Liver (tissue), 9 donors: ENCODE data around the gene KCNK16. TPM values are rescaled to one million over a fixed set of nuclear protein-coding genes. Genes with fewer than 3 reads are reported as not detected.

ENCODE experiments used
- DNase-seq: peaks from one replicate; pipeline ENCODE4 v3.0.0-alpha.2; 2017; ENCODE audit warnings: low spot score
- H3K27ac ChIP-seq, 2 donors: one replicate each; pipeline ENCODE4 v1.7.0; 2013; ENCODE audit warnings: inconsistent platforms in 2 of 2, low read length in 2 of 2, control low read depth in 1 of 2, low read depth in 1 of 2, mild to moderate bottlenecking in 1 of 2
- H3K27me3 ChIP-seq, 4 donors: one replicate each; pipeline versions ENCODE4 v1.6.1 to v1.7.0; 2013; ENCODE audit warnings: low read length in 3 of 4, inconsistent platforms in 1 of 4, mild to moderate bottlenecking in 1 of 4, moderate library complexity in 1 of 4; ENCODE audit not compliant: control insufficient read depth in 4 of 4, insufficient read depth in 4 of 4
- H3K36me3 ChIP-seq, 4 donors: one replicate each; pipeline versions ENCODE4 v1.6.1 to v1.7.0; 2013; ENCODE audit warnings: low read length in 3 of 4, mild to moderate bottlenecking in 3 of 4, low read depth in 1 of 4, moderate library complexity in 1 of 4; ENCODE audit not compliant: control insufficient read depth in 4 of 4, insufficient read depth in 3 of 4
- H3K4me1 ChIP-seq, 4 donors: one replicate each; pipeline versions ENCODE4 v1.6.1 to v1.7.0; 2013; ENCODE audit warnings: low read length in 3 of 4, mild to moderate bottlenecking in 3 of 4, moderate library complexity in 1 of 4; ENCODE audit not compliant: control insufficient read depth in 4 of 4, insufficient read depth in 4 of 4
- H3K4me3 ChIP-seq, 3 donors: one replicate each; pipeline versions ENCODE4 v1.6.1 to v1.7.0; 2013; ENCODE audit warnings: low read length in 3 of 3, control low read depth in 1 of 3, low read depth in 1 of 3, mild to moderate bottlenecking in 1 of 3
- H3K9ac ChIP-seq, 2 donors: one replicate each; pipeline ENCODE4 v1.7.0; 2013; ENCODE audit warnings: low read length in 2 of 2, mild to moderate bottlenecking in 2 of 2, moderate library complexity in 2 of 2, control low read depth in 1 of 2, low read depth in 1 of 2
- H3K9me3 ChIP-seq, 4 donors: one replicate each; pipeline versions ENCODE4 v1.6.1 to v1.7.0; 2013; ENCODE audit warnings: low read length in 3 of 4; ENCODE audit not compliant: control insufficient read depth in 4 of 4
- EGR1 ChIP-seq, 2 donors: IDR thresholded peaks; 2 replicates each; pipeline ENCODE4 v1.6.1; 2016 to 2018; ENCODE audit warnings: antibody characterized with exemption in 2 of 2, low read depth in 2 of 2
- FOXA1 ChIP-seq: IDR thresholded peaks from 2 replicates; pipeline ENCODE4 v1.6.1; 2016; ENCODE audit warnings: antibody characterized with exemption
- FOXA2 ChIP-seq: IDR thresholded peaks from 2 replicates; pipeline ENCODE4 v1.6.1; 2016; ENCODE audit warnings: antibody characterized with exemption
- GABPA ChIP-seq, 2 donors: IDR thresholded peaks in 1 of 2; conservative IDR thresholded peaks in 1 of 2; 2 replicates each; pipeline ENCODE4 v1.6.1; 2016; ENCODE audit warnings: antibody characterized with exemption in 2 of 2, mild to moderate bottlenecking in 1 of 2, moderate library complexity in 1 of 2
- HNF4A ChIP-seq, 2 donors: conservative IDR thresholded peaks; 2 replicates each; pipeline ENCODE4 v1.6.1; 2016; ENCODE audit warnings: antibody characterized with exemption in 2 of 2, mild to moderate bottlenecking in 2 of 2
- HNF4G ChIP-seq: IDR thresholded peaks from 2 replicates; pipeline ENCODE4 v1.6.1; 2016; ENCODE audit warnings: antibody characterized with exemption
- JUND ChIP-seq, 2 donors: IDR thresholded peaks; 2 replicates each; pipeline ENCODE4 v1.6.1; 2016; ENCODE audit warnings: antibody characterized with exemption in 2 of 2
- NR2F2 ChIP-seq: IDR thresholded peaks from 2 replicates; pipeline ENCODE4 v1.6.1; 2016; ENCODE audit warnings: antibody characterized with exemption
- RAD21 ChIP-seq, 2 donors: IDR thresholded peaks; 2 replicates each; pipeline ENCODE4 v1.6.1; 2016; ENCODE audit warnings: antibody characterized with exemption in 2 of 2, mild to moderate bottlenecking in 2 of 2
- RXRA ChIP-seq, 2 donors: IDR thresholded peaks; 2 replicates each; pipeline ENCODE4 v1.6.1; 2017 to 2018; ENCODE audit warnings: antibody characterized with exemption in 2 of 2, mild to moderate bottlenecking in 1 of 2
- SP1 ChIP-seq: IDR thresholded peaks from 2 replicates; pipeline ENCODE4 v1.6.1; 2018; ENCODE audit warnings: antibody characterized with exemption, mild to moderate bottlenecking
- YY1 ChIP-seq: IDR thresholded peaks from 2 replicates; pipeline ENCODE4 v1.6.1; 2016; ENCODE audit warnings: antibody characterized with exemption, mild to moderate bottlenecking
- WGBS: extraction: QIAGEN DNeasy Blood & Tissue Kit; methylation state at CpG from one replicate; pipeline ENCODE4 v1.1.7; 2013; 5-methylcytosine and 5-hydroxymethylcytosine counted together
- polyA plus RNA-seq, 2 donors: library from polyadenylated mRNA; stranded (reverse) in 1 of 2; unstranded in 1 of 2; fragments of 200-250 nt in 1 of 2; fragments of >200 nt in 1 of 2; fragmentation: Nextera tagmentation in 1 of 2; extraction: Ambion mirVana in 1 of 2; gene quantifications; one replicate each; pipeline versions ENCODE4 v1.2.1 to v1.2.3, GENCODE V29; 2013 to 2015
- total RNA-seq, 2 donors: library from RNA; depleted of rRNA; stranded (reverse); fragments of >200 nt; gene quantifications; one replicate each; pipeline ENCODE4 v1.2.3, GENCODE V29; 2014
- TF ChIP-seq, protein P1 (sequence below): IDR thresholded peaks from 2 replicates; pipeline ENCODE4 v1.6.1; 2016; ENCODE audit warnings: antibody characterized with exemption
- TF ChIP-seq, protein P2 (sequence below): IDR thresholded peaks from 2 replicates; pipeline ENCODE4 v1.6.1; 2016; ENCODE audit warnings: antibody characterized with exemption
- TF ChIP-seq, protein P3 (sequence below): IDR thresholded peaks from 2 replicates; pipeline ENCODE4 v1.6.1; 2016; ENCODE audit warnings: antibody characterized with exemption
- TF ChIP-seq, protein P4 (sequence below): IDR thresholded peaks from 2 replicates; pipeline ENCODE4 v1.6.1; 2016; ENCODE audit warnings: antibody characterized with exemption, mild to moderate bottlenecking
- TF ChIP-seq, protein P5 (sequence below): fragments of 150-350 bp; IDR thresholded peaks from 2 replicates; pipeline ENCODE4 v1.5.1; 2017; ENCODE audit warnings: improper control_type of control experiment, low read depth, low read length; ENCODE audit not compliant: missing input control
- donor health status: healthy.
- donor health status: healthy.
- donor health status: healthy.
- donor health status: healthy.
- donor health status: healthy.

Gene KCNK16
- total and polyA plus RNA-seq, 4 donors = not detected

DNA sequence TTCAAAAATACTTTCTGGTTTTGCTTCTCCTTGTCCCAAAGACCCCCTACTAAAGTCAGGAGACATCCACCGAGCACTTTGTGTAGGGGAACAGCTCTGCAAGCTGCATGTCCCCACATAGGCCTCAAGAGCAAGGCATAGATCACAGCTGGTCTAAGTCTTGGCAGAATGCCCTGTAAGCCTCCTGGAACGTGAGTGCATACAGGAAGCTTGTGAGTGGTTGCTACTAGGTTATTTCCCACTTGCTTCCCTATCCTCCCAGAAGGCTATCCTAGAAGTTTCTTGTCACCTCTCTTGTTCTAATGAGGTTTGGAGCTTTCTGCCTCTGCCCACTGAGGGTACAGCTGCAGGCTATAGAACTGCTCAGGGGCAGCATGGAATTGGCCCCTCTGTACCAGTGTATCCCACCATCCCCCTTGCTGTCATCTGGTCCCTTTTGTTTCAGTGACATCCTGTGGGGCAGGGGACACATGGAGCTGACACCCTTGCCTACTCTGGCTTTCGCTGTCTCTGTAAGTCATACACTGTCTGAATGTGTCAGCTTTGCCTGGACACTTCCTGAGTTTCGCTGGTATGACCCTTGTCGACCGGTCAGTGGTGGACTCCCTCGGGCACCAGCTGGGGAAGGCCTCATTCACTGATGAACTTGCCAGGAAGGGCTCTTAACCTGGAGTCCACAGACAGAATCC, 35.6 kb upstream of the KCNK16 start:
- WGBS = 60% methylated on average over 7 of the region's 7 CpGs

DNA sequence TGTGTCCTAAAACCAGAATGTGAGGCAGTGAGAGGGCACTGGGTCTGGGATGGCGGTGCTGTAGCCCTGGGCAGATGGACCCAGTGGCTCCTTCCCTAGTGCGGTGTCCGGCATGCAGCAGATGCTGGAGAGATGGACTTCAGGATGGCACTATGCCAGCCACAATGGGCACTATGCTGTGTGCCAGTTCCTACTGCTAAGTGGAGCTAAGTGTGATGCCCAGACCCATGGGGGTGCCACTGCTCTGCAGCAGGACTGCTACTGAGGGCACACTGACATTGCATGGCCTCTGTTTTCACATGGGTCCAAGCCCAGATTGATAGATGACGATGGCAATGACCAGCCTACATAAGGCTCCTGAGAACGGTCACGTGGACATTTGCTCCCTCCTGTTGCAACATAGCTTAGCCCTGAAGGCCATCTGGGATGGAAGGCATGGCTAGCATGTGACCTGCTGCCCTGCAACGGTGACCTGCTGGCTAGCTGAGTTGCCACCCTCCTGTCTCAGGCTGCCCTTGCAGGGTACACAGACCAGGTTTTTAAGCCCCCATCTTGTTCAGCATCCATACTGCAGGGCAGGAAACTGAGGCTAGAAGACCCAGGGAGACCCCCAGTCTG, 31.3 kb upstream of the KCNK16 start:
- H3K4me3 ChIP-seq = no peak overlapping the region

More for the DNA sequence above, 35.6 kb upstream of the KCNK16 start:
- Histone ChIP-seq H3K4me1 (peaks cover 0 to 7% (median 3%) of the 10 kb centered on the region in 4 donors), H3K27ac (no peak overlapping the region), H3K9me3 (no peaks in the 10 kb centered on the region), H3K4me3 (no peak overlapping the region), H3K27me3 (no peaks in the 10 kb centered on the region), H3K36me3 (no peaks in the 10 kb centered on the region), H3K9ac (no peak overlapping the region)
- TF ChIP-seq YY1 (no peak), FOXA2 (no peak), NR2F2 (no peak), HNF4A (conservative IDR thresholded peaks at IDR 0.05) (no peak), FOXA1 (no peak), HNF4G (no peak), EGR1 (IDR thresholded peaks at IDR 0.05; ENCODE audit: low read depth in 2 of 2) (no peak), SP1 (no peak), RAD21 (IDR thresholded peaks at IDR 0.05) (no peak), GABPA (IDR thresholded peaks at IDR 0.05 in 1 of 2, conservative IDR thresholded peaks at IDR 0.05 in 1 of 2) (no peak), RXRA (IDR thresholded peaks at IDR 0.05) (no peak)
- TF ChIP-seq, protein P1, sequence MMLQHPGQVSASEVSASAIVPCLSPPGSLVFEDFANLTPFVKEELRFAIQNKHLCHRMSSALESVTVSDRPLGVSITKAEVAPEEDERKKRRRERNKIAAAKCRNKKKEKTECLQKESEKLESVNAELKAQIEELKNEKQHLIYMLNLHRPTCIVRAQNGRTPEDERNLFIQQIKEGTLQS = no peak
- TF ChIP-seq, protein P2, sequence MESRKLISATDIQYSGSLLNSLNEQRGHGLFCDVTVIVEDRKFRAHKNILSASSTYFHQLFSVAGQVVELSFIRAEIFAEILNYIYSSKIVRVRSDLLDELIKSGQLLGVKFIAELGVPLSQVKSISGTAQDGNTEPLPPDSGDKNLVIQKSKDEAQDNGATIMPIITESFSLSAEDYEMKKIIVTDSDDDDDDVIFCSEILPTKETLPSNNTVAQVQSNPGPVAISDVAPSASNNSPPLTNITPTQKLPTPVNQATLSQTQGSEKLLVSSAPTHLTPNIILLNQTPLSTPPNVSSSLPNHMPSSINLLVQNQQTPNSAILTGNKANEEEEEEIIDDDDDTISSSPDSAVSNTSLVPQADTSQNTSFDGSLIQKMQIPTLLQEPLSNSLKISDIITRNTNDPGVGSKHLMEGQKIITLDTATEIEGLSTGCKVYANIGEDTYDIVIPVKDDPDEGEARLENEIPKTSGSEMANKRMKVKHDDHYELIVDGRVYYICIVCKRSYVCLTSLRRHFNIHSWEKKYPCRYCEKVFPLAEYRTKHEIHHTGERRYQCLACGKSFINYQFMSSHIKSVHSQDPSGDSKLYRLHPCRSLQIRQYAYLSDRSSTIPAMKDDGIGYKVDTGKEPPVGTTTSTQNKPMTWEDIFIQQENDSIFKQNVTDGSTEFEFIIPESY = no peak
- TF ChIP-seq, protein P3, sequence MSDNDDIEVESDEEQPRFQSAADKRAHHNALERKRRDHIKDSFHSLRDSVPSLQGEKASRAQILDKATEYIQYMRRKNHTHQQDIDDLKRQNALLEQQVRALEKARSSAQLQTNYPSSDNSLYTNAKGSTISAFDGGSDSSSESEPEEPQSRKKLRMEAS = no peak
- TF ChIP-seq, protein P4, sequence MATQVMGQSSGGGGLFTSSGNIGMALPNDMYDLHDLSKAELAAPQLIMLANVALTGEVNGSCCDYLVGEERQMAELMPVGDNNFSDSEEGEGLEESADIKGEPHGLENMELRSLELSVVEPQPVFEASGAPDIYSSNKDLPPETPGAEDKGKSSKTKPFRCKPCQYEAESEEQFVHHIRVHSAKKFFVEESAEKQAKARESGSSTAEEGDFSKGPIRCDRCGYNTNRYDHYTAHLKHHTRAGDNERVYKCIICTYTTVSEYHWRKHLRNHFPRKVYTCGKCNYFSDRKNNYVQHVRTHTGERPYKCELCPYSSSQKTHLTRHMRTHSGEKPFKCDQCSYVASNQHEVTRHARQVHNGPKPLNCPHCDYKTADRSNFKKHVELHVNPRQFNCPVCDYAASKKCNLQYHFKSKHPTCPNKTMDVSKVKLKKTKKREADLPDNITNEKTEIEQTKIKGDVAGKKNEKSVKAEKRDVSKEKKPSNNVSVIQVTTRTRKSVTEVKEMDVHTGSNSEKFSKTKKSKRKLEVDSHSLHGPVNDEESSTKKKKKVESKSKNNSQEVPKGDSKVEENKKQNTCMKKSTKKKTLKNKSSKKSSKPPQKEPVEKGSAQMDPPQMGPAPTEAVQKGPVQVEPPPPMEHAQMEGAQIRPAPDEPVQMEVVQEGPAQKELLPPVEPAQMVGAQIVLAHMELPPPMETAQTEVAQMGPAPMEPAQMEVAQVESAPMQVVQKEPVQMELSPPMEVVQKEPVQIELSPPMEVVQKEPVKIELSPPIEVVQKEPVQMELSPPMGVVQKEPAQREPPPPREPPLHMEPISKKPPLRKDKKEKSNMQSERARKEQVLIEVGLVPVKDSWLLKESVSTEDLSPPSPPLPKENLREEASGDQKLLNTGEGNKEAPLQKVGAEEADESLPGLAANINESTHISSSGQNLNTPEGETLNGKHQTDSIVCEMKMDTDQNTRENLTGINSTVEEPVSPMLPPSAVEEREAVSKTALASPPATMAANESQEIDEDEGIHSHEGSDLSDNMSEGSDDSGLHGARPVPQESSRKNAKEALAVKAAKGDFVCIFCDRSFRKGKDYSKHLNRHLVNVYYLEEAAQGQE = no peak
- DNase-seq = no peak

More for the DNA sequence above, 31.3 kb upstream of the KCNK16 start:
- Histone ChIP-seq H3K36me3 (no peaks in the 10 kb centered on the region), H3K27me3 (no peaks in the 10 kb centered on the region), H3K9ac (no peak overlapping the region), H3K9me3 (no peaks in the 10 kb centered on the region), H3K27ac (no peak overlapping the region), H3K4me1 (peaks cover 0 to 3% (median 0%) of the 10 kb centered on the region in 4 donors)
- WGBS = 67% methylated on average over 7 of the region's 7 CpGs
- DNase-seq = no peak
- TF ChIP-seq YY1 = no peak
- no peak for TF ChIP-seq JUND (IDR thresholded peaks at IDR 0.05)
- TF ChIP-seq, protein P5, sequence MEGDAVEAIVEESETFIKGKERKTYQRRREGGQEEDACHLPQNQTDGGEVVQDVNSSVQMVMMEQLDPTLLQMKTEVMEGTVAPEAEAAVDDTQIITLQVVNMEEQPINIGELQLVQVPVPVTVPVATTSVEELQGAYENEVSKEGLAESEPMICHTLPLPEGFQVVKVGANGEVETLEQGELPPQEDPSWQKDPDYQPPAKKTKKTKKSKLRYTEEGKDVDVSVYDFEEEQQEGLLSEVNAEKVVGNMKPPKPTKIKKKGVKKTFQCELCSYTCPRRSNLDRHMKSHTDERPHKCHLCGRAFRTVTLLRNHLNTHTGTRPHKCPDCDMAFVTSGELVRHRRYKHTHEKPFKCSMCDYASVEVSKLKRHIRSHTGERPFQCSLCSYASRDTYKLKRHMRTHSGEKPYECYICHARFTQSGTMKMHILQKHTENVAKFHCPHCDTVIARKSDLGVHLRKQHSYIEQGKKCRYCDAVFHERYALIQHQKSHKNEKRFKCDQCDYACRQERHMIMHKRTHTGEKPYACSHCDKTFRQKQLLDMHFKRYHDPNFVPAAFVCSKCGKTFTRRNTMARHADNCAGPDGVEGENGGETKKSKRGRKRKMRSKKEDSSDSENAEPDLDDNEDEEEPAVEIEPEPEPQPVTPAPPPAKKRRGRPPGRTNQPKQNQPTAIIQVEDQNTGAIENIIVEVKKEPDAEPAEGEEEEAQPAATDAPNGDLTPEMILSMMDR = no peak
- no peak for TF ChIP-seq GABPA (IDR thresholded peaks at IDR 0.05 in 1 of 2, conservative IDR thresholded peaks at IDR 0.05 in 1 of 2)
- peak in 1 of 2 donors; percentile 15 for TF ChIP-seq RXRA (IDR thresholded peaks at IDR 0.05)
- TF ChIP-seq HNF4A (conservative IDR thresholded peaks at IDR 0.05) = peak in 1 of 2 donors; percentile 15
